ENCODE data around the gene AEBP2.

DNA sequence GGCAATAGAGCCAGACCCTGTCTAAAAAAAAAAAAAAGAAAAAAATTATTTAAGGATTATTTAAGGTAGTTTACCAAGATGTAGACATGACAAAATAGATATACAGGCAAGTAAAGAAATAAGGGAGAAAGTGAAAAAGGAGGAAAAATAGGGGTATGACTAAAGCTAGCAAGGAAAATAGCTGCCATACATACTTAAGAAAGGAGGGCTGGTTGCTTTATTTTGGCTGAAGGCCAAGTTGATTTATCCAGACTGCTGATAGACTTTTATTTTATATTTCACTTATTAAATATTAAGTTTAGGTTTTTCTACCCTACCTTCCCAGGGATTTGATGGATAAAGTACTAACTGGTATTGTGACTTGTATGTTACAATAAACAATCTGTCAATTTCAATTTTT is 8.3 kb upstream of the AEBP2 start:
- TF ChIP-seq CTCF (IDR thresholded peaks at IDR 0.05) (no peak), POLR2A (IDR thresholded peaks at IDR 0.05) (no peak)

Measured in adrenal gland (tissue), 5 donors.